NCI-H2196 (cell line): Measurements from ENCODE around the gene CCDC30.

Source experiments
- DNase-seq: peaks from one replicate; lab custom pipeline; 2025; ENCODE audit not compliant: unreplicated experiment; lab: John Stamatoyannopoulos, UW

Gene CCDC30

GRCh38 chr1:42686418-42686817 is 223.3 kb downstream of the CCDC30 start:
- no peak for DNase-seq

- DNase-seq, result no peak
Observed at GRCh38 chr1:42689912-42690311, 226.8 kb downstream of the CCDC30 start.

- no peak for DNase-seq
Observed at GRCh38 chr1:42690477-42691156, 227.5 kb downstream of the CCDC30 start.

- no peak for DNase-seq
Observed at GRCh38 chr1:42691157-42691498, 228.0 kb downstream of the CCDC30 start.

GRCh38 chr1:42692461-42692860 is 229.4 kb downstream of the CCDC30 start:
- DNase-seq, result no peak

GRCh38 chr1:42692911-42693310 is 229.8 kb downstream of the CCDC30 start:
- no peak for DNase-seq

GRCh38 chr1:42698081-42698813 is 235.2 kb downstream of the CCDC30 start:
- no peak for DNase-seq

GRCh38 chr1:42700006-42700405 is 236.9 kb downstream of the CCDC30 start:
- no peak for DNase-seq

GRCh38 chr1:42703888-42704464 is 240.9 kb downstream of the CCDC30 start:
- no peak for DNase-seq
